B cell (primary cell): ENCODE data around the gene UNC93B1. TPM values are rescaled to one million over a fixed set of nuclear protein-coding genes. Genes with fewer than 3 reads are reported as not detected.

Experiments used
- ATAC-seq: fragments of 200-7000 bp; cut with Tn5 transposase; one replicate; pipeline ENCODE4 v1.10.0; 2021; ENCODE audit warnings: low read depth, mild to moderate bottlenecking, moderate number of reproducible peaks, moderate library complexity
- CTCF ChIA-PET: fragments of 350-600 bp; sonication (Branson Sonifier 250); formaldehyde crosslinking; loops from one replicate; lab custom pipeline; 2021; ENCODE audit warnings: antibody characterized with exemption, inconsistent platforms; lab: Charles Lee
- POLR2A ChIA-PET: fragments of 350-600 bp; sonication (Branson Sonifier 250); formaldehyde crosslinking; loops from one replicate; lab custom pipeline; 2021; ENCODE audit warnings: antibody characterized with exemption; lab: Charles Lee
- DNase-seq: peaks from one replicate; pipeline ENCODE4 v3.0.0; 2013
- H2AFZ ChIP-seq: 2 replicates; pipeline ENCODE4 v1.6.1; 2012; ENCODE audit warnings: mild to moderate bottlenecking, low read depth, low read length; ENCODE audit not compliant: insufficient read depth, poor library complexity, severe bottlenecking
- H3K27ac ChIP-seq, 2 donors: 1 replicate in 1 of 2; 2 replicates in 1 of 2; pipeline ENCODE4 v1.5.1; 2012 to 2013; ENCODE audit warnings: low read length in 2 of 2, mild to moderate bottlenecking in 2 of 2, moderate library complexity in 1 of 2
- H3K27me3 ChIP-seq, 4 experiments: fragments of 200-600 bp in 1 of 4; sonication (generic) in 1 of 4; replicated peaks in 1 of 4; 1 replicate in 2 of 4; 2 replicates in 2 of 4; pipeline versions ENCODE4 v1.6.1 to v1.7.0; 2013 to 2016; ENCODE audit warnings: low read length in 3 of 4, mild to moderate bottlenecking in 2 of 4, mixed read lengths in 1 of 4, moderate library complexity in 1 of 4; ENCODE audit not compliant: insufficient read depth in 4 of 4, control insufficient read depth in 3 of 4; ENCODE audit errors: control extremely low read depth in 1 of 4
- H3K36me3 ChIP-seq, 2 experiments: replicated peaks in 1 of 2; 1 replicate in 1 of 2; 2 replicates in 1 of 2; pipeline versions ENCODE4 v1.6.1 to v1.7.1; 2013; ENCODE audit warnings: low read length in 1 of 2; ENCODE audit not compliant: insufficient read depth in 2 of 2, control insufficient read depth in 1 of 2; ENCODE audit errors: control extremely low read depth in 1 of 2, extremely low read depth in 1 of 2
- H3K4me1 ChIP-seq, 2 donors: fragments of 200-600 bp in 1 of 2; sonication (generic) in 1 of 2; 1 replicate in 1 of 2; 2 replicates in 1 of 2; pipeline versions ENCODE4 v1.5.1 to v1.6.1; 2013 to 2017; ENCODE audit warnings: low read length in 2 of 2; ENCODE audit not compliant: control insufficient read depth in 2 of 2, insufficient read depth in 2 of 2
- H3K4me2 ChIP-seq: replicated peaks from 2 replicates; pipeline ENCODE3; 2012; ENCODE audit warnings: mild to moderate bottlenecking, low read depth, low read length; ENCODE audit not compliant: poor library complexity, severe bottlenecking
- H3K4me3 ChIP-seq, 5 experiments: fragments of 200-600 bp in 1 of 5; sonication (generic) in 1 of 5; 1 replicate in 3 of 5; 2 replicates in 2 of 5; pipeline versions ENCODE4 v1.5.1 to v1.7.0; 2011 to 2016; ENCODE audit warnings: low read length in 4 of 5, mild to moderate bottlenecking in 4 of 5, low read depth in 2 of 5, control low read depth in 1 of 5, moderate library complexity in 1 of 5; ENCODE audit not compliant: insufficient read depth in 1 of 5; ENCODE audit errors: control extremely low read depth in 1 of 5, extremely low read depth in 1 of 5
- H3K79me2 ChIP-seq: fragments of 200-600 bp; sonication (generic); one replicate; pipeline ENCODE4 v1.6.0; 2016; ENCODE audit warnings: low read length; ENCODE audit not compliant: control insufficient read depth, insufficient read depth
- H3K9ac ChIP-seq: fragments of 200-600 bp; sonication (generic); 2 replicates; pipeline ENCODE4 v1.6.1; 2017; ENCODE audit warnings: mild to moderate bottlenecking, low read length, moderate library complexity
- H3K9me3 ChIP-seq, 3 donors: one replicate each; pipeline versions ENCODE4 v1.6.1 to v1.7.1; 2013; ENCODE audit warnings: low read length in 2 of 3; ENCODE audit not compliant: control insufficient read depth in 2 of 3, insufficient read depth in 1 of 3; ENCODE audit errors: control extremely low read depth in 1 of 3
- H4K20me1 ChIP-seq: 2 replicates; pipeline ENCODE4 v1.6.0; 2012; ENCODE audit warnings: mild to moderate bottlenecking, low read length; ENCODE audit not compliant: insufficient read depth, control insufficient read depth, poor library complexity, severe bottlenecking
- H3K27ac Mint-ChIP-seq: one replicate; pipeline ENCODE4 v1.8.0; 2021; ENCODE audit warnings: mixed read lengths
- H3K27me3 Mint-ChIP-seq: one replicate; pipeline ENCODE4 v1.8.0; 2021; ENCODE audit warnings: mixed read lengths
- H3K4me1 Mint-ChIP-seq: one replicate; pipeline ENCODE4 v1.8.0; 2021; ENCODE audit warnings: mixed read lengths
- H3K4me3 Mint-ChIP-seq: one replicate; pipeline ENCODE4 v1.8.0; 2021; ENCODE audit warnings: mixed read lengths
- H3K9me3 Mint-ChIP-seq: one replicate; pipeline ENCODE4 v1.8.0; 2022; ENCODE audit warnings: mixed read lengths; ENCODE audit not compliant: insufficient read depth
- EZH2 ChIP-seq: IDR thresholded peaks from 2 replicates; pipeline ENCODE4 v1.6.1; 2012; ENCODE audit warnings: borderline replicate concordance, low read depth, mild to moderate bottlenecking, moderate library complexity, low read length; ENCODE audit not compliant: insufficient read depth, poor library complexity, severe bottlenecking
- WGBS: methylation state at CpG from one replicate; pipeline ENCODE4 v1.1.5; 2013; ENCODE audit warnings: missing lambda C conversion rate; ENCODE audit not compliant: insufficient coverage; 5-methylcytosine and 5-hydroxymethylcytosine counted together
- intact Hi-C: fragments of 100-400 bp; cut with micrococcal nuclease; formaldehyde crosslinking; loops from one replicate; pipeline ENCODE4 v1.10.0; 2022
- polyA plus RNA-seq: library from polyadenylated mRNA; depleted of rRNA; stranded (reverse); fragments of >200 nt; gene quantifications from 2 replicates; pipeline ENCODE4 v1.2.3, GENCODE V29; 2012
- total RNA-seq, 2 donors: library from RNA; stranded (reverse); fragments of 120-200 nt in 1 of 2; gene quantifications; 1 replicate in 1 of 2; 2 replicates in 1 of 2; pipeline versions ENCODE4 v1.2.3 to v1.2.4, GENCODE V29; 2013 to 2022
- TF ChIP-seq, protein P1 (sequence below): fragments of 200-600 bp; IDR thresholded peaks from one replicate; pipeline ENCODE4 v1.8.0; 2022; ENCODE audit warnings: antibody characterized with exemption, mild to moderate bottlenecking

UNC93B1 gene
- total and polyA plus RNA-seq, 2 donors (not counting 1 experiment from before 2014, with no cell fraction given), result 114 to 308 TPM

DNA sequence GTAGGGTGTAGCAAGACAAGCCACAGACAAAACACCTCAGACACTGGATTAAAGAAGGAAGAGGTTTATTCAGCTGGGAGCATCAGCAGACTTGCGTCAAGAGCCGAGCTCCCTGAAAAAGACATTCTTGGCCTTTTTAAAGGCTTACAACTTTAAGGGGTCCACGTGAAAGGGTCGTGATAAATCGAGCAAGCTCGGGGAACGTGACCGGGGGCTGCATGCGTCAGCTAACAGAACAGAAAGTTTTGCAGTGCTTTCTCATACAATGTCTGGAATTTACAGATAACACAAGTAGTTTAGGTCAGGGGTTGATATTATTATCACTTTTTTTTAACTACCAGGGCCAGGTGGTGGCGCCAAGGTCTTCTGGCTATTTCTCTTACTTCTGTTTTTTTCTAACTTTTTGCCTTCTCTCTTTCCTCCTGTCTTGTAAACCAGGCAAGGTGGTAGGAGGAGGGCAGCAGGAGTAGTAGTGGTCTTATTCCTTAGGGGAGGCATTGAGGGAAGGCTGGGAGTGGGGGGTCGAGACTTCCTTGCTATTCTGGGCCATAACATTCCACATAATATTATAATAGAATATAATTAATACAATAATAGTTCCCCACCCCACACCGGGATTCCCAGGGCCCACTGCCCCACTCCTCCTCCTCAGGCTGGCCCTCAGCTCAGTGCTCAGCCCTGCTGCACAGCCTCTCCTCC, 5.6 kb upstream of the UNC93B1 start:
- Mint-ChIP-seq H3K4me1 (peaks cover 50% of the 10 kb centered on the region), H3K27me3 (no peaks in the 10 kb centered on the region), H3K4me3 (peak overlapping the region; percentile 76), H3K27ac (peak overlapping the region; percentile 86), H3K9me3 (no peaks in the 10 kb centered on the region)
- no peak for TF ChIP-seq EZH2
- TF ChIP-seq, protein P1, sequence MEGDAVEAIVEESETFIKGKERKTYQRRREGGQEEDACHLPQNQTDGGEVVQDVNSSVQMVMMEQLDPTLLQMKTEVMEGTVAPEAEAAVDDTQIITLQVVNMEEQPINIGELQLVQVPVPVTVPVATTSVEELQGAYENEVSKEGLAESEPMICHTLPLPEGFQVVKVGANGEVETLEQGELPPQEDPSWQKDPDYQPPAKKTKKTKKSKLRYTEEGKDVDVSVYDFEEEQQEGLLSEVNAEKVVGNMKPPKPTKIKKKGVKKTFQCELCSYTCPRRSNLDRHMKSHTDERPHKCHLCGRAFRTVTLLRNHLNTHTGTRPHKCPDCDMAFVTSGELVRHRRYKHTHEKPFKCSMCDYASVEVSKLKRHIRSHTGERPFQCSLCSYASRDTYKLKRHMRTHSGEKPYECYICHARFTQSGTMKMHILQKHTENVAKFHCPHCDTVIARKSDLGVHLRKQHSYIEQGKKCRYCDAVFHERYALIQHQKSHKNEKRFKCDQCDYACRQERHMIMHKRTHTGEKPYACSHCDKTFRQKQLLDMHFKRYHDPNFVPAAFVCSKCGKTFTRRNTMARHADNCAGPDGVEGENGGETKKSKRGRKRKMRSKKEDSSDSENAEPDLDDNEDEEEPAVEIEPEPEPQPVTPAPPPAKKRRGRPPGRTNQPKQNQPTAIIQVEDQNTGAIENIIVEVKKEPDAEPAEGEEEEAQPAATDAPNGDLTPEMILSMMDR, result peak; percentile 51
- CTCF ChIA-PET, result interaction anchor here (0.7 to 4.9 kb wide), 18 partner anchors 15 to 287 kb away, joined by 3 to 72 read pairs (median 4); partner anchors contain the start of gene NDUFS8
- WGBS, result 27% methylated on average over 8 of the region's 12 CpGs
- H3K27me3 ChIP-seq, result no peaks in the 10 kb centered on the region
- H3K79me2 ChIP-seq, result peaks cover 33% of the 10 kb centered on the region
- H3K27ac ChIP-seq, result peak overlapping the region; percentile 25 to 53
- H3K4me1 ChIP-seq, result peaks cover 52 to 66% of the 10 kb centered on the region in 2 donors
- H3K4me3 ChIP-seq, result peak overlapping the region in 3 of 5 experiments; percentile 20 to 41 (median 27)
- peak; percentile 67 for DNase-seq
- H4K20me1 ChIP-seq, result peaks cover 40% of the 10 kb centered on the region
- peak overlapping the region; percentile 63 for H2AFZ ChIP-seq
- peak overlapping the region; percentile 74 for H3K4me2 ChIP-seq
- no peaks in the 10 kb centered on the region for H3K9me3 ChIP-seq
- intact Hi-C loops, result loop anchor here (1.0 to 10.0 kb wide), 3 partner anchors 197 to 435 kb away; partner anchors contain the start of gene C11orf24
- peak; percentile 31 for ATAC-seq
- POLR2A ChIA-PET, result interaction anchor here (0.6 to 1.6 kb wide), 4 partner anchors 30 to 656 kb away, joined by 3 to 4 read pairs (median 3); partner anchors contain the start of genes C11orf24 and POLD4
- H3K9ac ChIP-seq, result peak overlapping the region; percentile 48
- H3K36me3 ChIP-seq, result no peaks in the 10 kb centered on the region
